Measurements from ENCODE around the gene LYL1. TPM values are rescaled to one million over a fixed set of nuclear protein-coding genes. Genes with fewer than 3 reads are reported as not detected.

The LYL1 gene
- total and polyA plus RNA-seq, 2 of the 4 experiments (the other 2 are of a cell fraction) = 0.36 to 0.39 TPM

- DNase-seq (peak; percentile 55), ATAC-seq (ENCODE audit: low read depth) (no peak)
- Histone ChIP-seq H2BK5ac (ENCODE audit: low read depth, low read length, poor library complexity, severe bottlenecking) (no peak overlapping the region), H3K9me3 (ENCODE audit: control insufficient read depth, insufficient read depth, low read length) (no peaks in the 10 kb centered on the region), H3K27me3 (ENCODE audit: control insufficient read depth, insufficient read depth, low read length) (no peaks in the 10 kb centered on the region), H2BK20ac (ENCODE audit: low read depth, low read length) (no peak overlapping the region), H3K4me1 (ENCODE audit: control insufficient read depth, insufficient read depth, low read length) (peaks cover 7% of the 10 kb centered on the region; the same call in 1 of the 2 replicates), H2BK120ac (ENCODE audit: low read depth, low read length) (no peak overlapping the region), H3K4ac (ENCODE audit: low read depth, low read length) (no peak overlapping the region), H3K9ac (ENCODE audit: low read depth, low read length) (no peak overlapping the region), H3K36me3 (ENCODE audit: control insufficient read depth, insufficient read depth, low read length) (peaks cover 15% of the 10 kb centered on the region), H4K8ac (ENCODE audit: low read depth in 2 of 2, low read length in 2 of 2) (no peak overlapping the region), H2AFZ (replicated peaks; ENCODE audit: low read length, poor library complexity) (no peak overlapping the region), H4K5ac (ENCODE audit: low read depth, low read length) (no peak overlapping the region), H4K20me1 (ENCODE audit: insufficient read depth, low read length) (peaks cover 90% of the 10 kb centered on the region), H3K14ac (replicated peaks; ENCODE audit: low read depth, low read length) (no peak overlapping the region), H3K4me2 (ENCODE audit: low read depth, low read length) (no peak overlapping the region), H3K9me1 (ENCODE audit: insufficient read depth, low read length) (peaks cover 27% of the 10 kb centered on the region), H2BK15ac (ENCODE audit: low read depth, low read length) (no peak overlapping the region), H3K27ac (ENCODE audit: insufficient read depth, low read length) (no peak overlapping the region), H3K23ac (ENCODE audit: low read depth, low read length) (no peak overlapping the region), H4K91ac (ENCODE audit: insufficient read depth, low read depth, low read length) (no peak overlapping the region), H3K18ac (ENCODE audit: low read depth, low read length) (no peak overlapping the region), H2AK9ac (replicated peaks; ENCODE audit: low read depth, low read length, poor library complexity) (no peak overlapping the region), H2AK5ac (ENCODE audit: low read depth, low read length) (no peak overlapping the region), H3K79me1 (ENCODE audit: low read depth in 1 of 2, low read length in 2 of 2) (peaks cover 10 to 83% of the 10 kb centered on the region in 2 experiments; a peak in 3 of 4 replicates), H3K4me3 (ENCODE audit: insufficient read depth, low read depth, low read length) (no peak overlapping the region), H3K56ac (ENCODE audit: extremely low read depth, insufficient read depth, low read length) (no peak overlapping the region)
- ChIA-PET POLR2A (ENCODE audit: unreplicated experiment) (no interaction called here), CTCF (interaction anchor here (0.6 kb wide), 2 partner anchors 25 to 932 kb away, joined by 3 read pairs; no protein-coding TSS in a partner anchor)
- intact Hi-C loops (cut with micrococcal nuclease) (no loop called here), in situ Hi-C loops (cut with MboI; ENCODE audit: low sequenced_read_pairs) (no loop called here), dilution Hi-C loops (cut with HindIII; ENCODE audit: low sequenced_read_pairs, unreplicated experiment) (no loop called here)
- no peak for TF ChIP-seq FOS (IDR thresholded peaks at IDR 0.05; ENCODE audit: low read depth, low read length)
- TF ChIP-seq CTCF (conservative IDR thresholded peaks at IDR 0.05; ENCODE audit: low read depth, low read length) = no peak
- no peak for TF ChIP-seq RFX5 (IDR thresholded peaks at IDR 0.05; ENCODE audit: low read depth, low read length)
- no peak for TF ChIP-seq USF2 (IDR thresholded peaks at IDR 0.05; ENCODE audit: low read depth, low read length)
- no peak for TF ChIP-seq MAFK (IDR thresholded peaks at IDR 0.05; ENCODE audit: low read depth, low read length)
- TF ChIP-seq RCOR1 (IDR thresholded peaks at IDR 0.05; ENCODE audit: insufficient replicate concordance, low read length) = no peak
- TF ChIP-seq RAD21 (IDR thresholded peaks at IDR 0.05; ENCODE audit: low read length) = no peak
- TF ChIP-seq ELK1 (IDR thresholded peaks at IDR 0.05; ENCODE audit: borderline replicate concordance, low read depth, low read length) = no peak
- no peak for TF ChIP-seq MXI1 (IDR thresholded peaks at IDR 0.05; ENCODE audit: borderline replicate concordance, low read depth, low read length)
- no TSS peak for BruUV-seq (replicated peaks)
- 100% methylated on average over 1 of the region's 9 CpGs; no CpG with 5 or more reads in 1 of the 2 experiments for WGBS, 2 experiments (ENCODE audit: extremely low coverage in 2 of 2, insufficient read length in 1 of 2)
Observed at GRCh38 chr19:13127051-13127450, 24.4 kb upstream of the LYL1 start.
